HG02840 (cell line): ENCODE data around the gene TBK1.
"Not testable (repeated sequence)": the region's sequence is repeated elsewhere in the genome, so short reads cannot be mapped to it uniquely, and the experiment has no call there.

Experiments
- ATAC-seq: cut with Tn5 transposase; IDR thresholded peaks from one replicate; pipeline ENCODE4 v1.9.1; 2021; ENCODE audit warnings: mild to moderate bottlenecking, moderate library complexity, moderate number of reproducible peaks; ENCODE audit not compliant: unreplicated experiment, low FRiP score

TBK1 gene

GRCh38 chr12:64534672-64535199, 82.8 kb downstream of the TBK1 start:
- no peak for ATAC-seq

GRCh38 chr12:64538121-64538520, 86.2 kb downstream of the TBK1 start:
- ATAC-seq, result no peak

- ATAC-seq, result not testable (repeated sequence)
Observed at GRCh38 chr12:64542409-64543047, 90.6 kb downstream of the TBK1 start.

- no peak for ATAC-seq
Observed at GRCh38 chr12:64544371-64545080, 92.6 kb downstream of the TBK1 start.

GRCh38 chr12:64545081-64545382, 93.1 kb downstream of the TBK1 start:
- no peak for ATAC-seq

- no peak for ATAC-seq
Observed at GRCh38 chr12:64549108-64549507, 97.2 kb downstream of the TBK1 start.

GRCh38 chr12:64550755-64551154, 98.8 kb downstream of the TBK1 start:
- no peak for ATAC-seq

GRCh38 chr12:64551676-64552075, 99.8 kb downstream of the TBK1 start:
- no peak for ATAC-seq
